T47D (cell line): ENCODE results near the gene MATN4.

Experiments used
- DNase-seq, 2 experiments: peaks; one replicate each; pipeline versions ENCODE4 v3.0.0 to v3.0.0-alpha.2; 2011 to 2012; ENCODE audit warnings: low read depth in 1 of 2, low spot score in 1 of 2
- JUND ChIP-seq: IDR thresholded peaks from 2 replicates; pipeline ENCODE4 v1.6.1; 2012; ENCODE audit warnings: low read depth
- in situ Hi-C: cut with HindIII; loops from 2 replicates; pipeline ENCODE4 v1.10.0; 2016; ENCODE audit warnings: low sequenced_read_pairs, low pct_unique_long_range_greater_than_20kb

The MATN4 gene

GRCh38 chr20:45345104-45345936, 37.2 kb upstream of the MATN4 start:
- DNase-seq: peak; percentile 80 to 88
- in situ Hi-C loops: no loop called here
- TF ChIP-seq JUND: no peak

GRCh38 chr20:45344168-45344860, 36.2 kb upstream of the MATN4 start:
- in situ Hi-C loops: no loop called here
- DNase-seq: peak in 1 of 2 experiments; percentile 72
- TF ChIP-seq JUND: peak; percentile 54; the same call in 1 of the 2 replicates

GRCh38 chr20:45343532-45344167, 35.6 kb upstream of the MATN4 start:
- no peak; the same call in 1 of the 2 replicates for TF ChIP-seq JUND
- DNase-seq: peak in 1 of 2 experiments; percentile 63
- in situ Hi-C loops: no loop called here

- TF ChIP-seq JUND: no peak
- in situ Hi-C loops: no loop called here
- DNase-seq: no peak
Measured at GRCh38 chr20:45342855-45343531, 34.9 kb upstream of the MATN4 start.

GRCh38 chr20:45341939-45342854, 34.1 kb upstream of the MATN4 start:
- DNase-seq: peak; percentile 79 to 83
- in situ Hi-C loops: no loop called here

GRCh38 chr20:45341579-45341938, 33.5 kb upstream of the MATN4 start:
- in situ Hi-C loops: no loop called here
- DNase-seq: no peak
- TF ChIP-seq JUND: no peak

More at GRCh38 chr20:45341939-45342854, 34.1 kb upstream of the MATN4 start:
- TF ChIP-seq JUND: no peak; the same call in 1 of the 2 replicates

GRCh38 chr20:45340951-45341350, 32.9 kb upstream of the MATN4 start:
- TF ChIP-seq JUND: no peak
- peak in 1 of 2 experiments; percentile 60 for DNase-seq
- in situ Hi-C loops: no loop called here

- TF ChIP-seq JUND: no peak
- peak in 1 of 2 experiments; percentile 26 for DNase-seq
- in situ Hi-C loops: no loop called here
Measured at GRCh38 chr20:45340236-45340847, 32.2 kb upstream of the MATN4 start.

GRCh38 chr20:45339799-45340198, 31.7 kb upstream of the MATN4 start:
- in situ Hi-C loops: no loop called here
- peak in 1 of 2 experiments; percentile 3 for DNase-seq
- TF ChIP-seq JUND: no peak

GRCh38 chr20:45339084-45339483, 31.0 kb upstream of the MATN4 start:
- no peak for TF ChIP-seq JUND
- peak in 1 of 2 experiments; percentile 1 for DNase-seq
- in situ Hi-C loops: no loop called here

GRCh38 chr20:45338121-45339030, 30.3 kb upstream of the MATN4 start:
- in situ Hi-C loops: no loop called here
- TF ChIP-seq JUND: no peak
- DNase-seq: no peak
